GM12878 (cell line): ENCODE measurements around the gene ZMIZ1. TPM values are rescaled to one million over a fixed set of nuclear protein-coding genes. Genes with fewer than 3 reads are reported as not detected.

ENCODE experiments used
- ATAC-seq: fragments of 200-7000 bp; cut with Tn5 transposase; 3 replicates; pipeline ENCODE4 v1.9.1; 2020; ENCODE audit warnings: mild to moderate bottlenecking, moderate library complexity
- BruUV-seq: library from RNA; stranded (reverse); fragments of 400-500 nt; replicated peaks from 2 replicates; lab custom pipeline; 2021; lab: Mats Ljungman, UMichigan
- CTCF ChIA-PET: fragments of 300-600 bp; sonication (Branson Sonifier 250); formaldehyde crosslinking; extraction: SDS; loops from one replicate; lab custom pipeline; 2021; ENCODE audit warnings: inconsistent platforms; lab: Yijun Ruan, JAX
- POLR2A ChIA-PET: fragments of 350-600 bp; formaldehyde crosslinking; extraction: SDS; loops from one replicate; lab custom pipeline; 2021; ENCODE audit warnings: inconsistent platforms; lab: Charles Lee
- RAD21 ChIA-PET: fragments of 300-600 bp; sonication (Branson Sonifier 250); formaldehyde crosslinking; loops from one replicate; lab custom pipeline; 2023; ENCODE audit warnings: antibody characterized with exemption; ENCODE audit not compliant: unreplicated experiment; lab: Charles Lee
- SMC1A ChIA-PET: fragments of 300-600 bp; sonication (Branson Sonifier 250); formaldehyde crosslinking; loops from one replicate; lab custom pipeline; 2023; ENCODE audit not compliant: unreplicated experiment, uncharacterized antibody; lab: Charles Lee
- DNase-seq: peaks from one replicate; pipeline ENCODE4 v3.0.0-alpha.2; 2011; ENCODE audit warnings: low read depth, low spot score
- FAIRE-seq: peaks from 3 replicates; lab custom pipeline; 2011; peaks lifted over from hg19 to GRCh38; lab: Jason Lieb, UNC
- H2AFZ ChIP-seq: 2 replicates; pipeline ENCODE4 v1.6.0; 2011; ENCODE audit warnings: low read depth, low read length, control low read depth; ENCODE audit not compliant: control insufficient read depth
- H3K27ac ChIP-seq: 2 replicates; pipeline ENCODE4 v1.5.1; 2011; ENCODE audit warnings: control low read depth; ENCODE audit not compliant: control insufficient read depth, insufficient read depth
- H3K27me3 ChIP-seq, 2 experiments: replicated peaks in 1 of 2; 2 replicates each; pipeline versions ENCODE4 v1.6.0 to v1.6.1; 2011; ENCODE audit warnings: low read length in 1 of 2; ENCODE audit not compliant: control insufficient read depth in 2 of 2, insufficient read depth in 2 of 2
- H3K36me3 ChIP-seq, 2 experiments: 2 replicates each; pipeline ENCODE4 v1.5.1; 2011; ENCODE audit warnings: low read length in 1 of 2; ENCODE audit not compliant: control insufficient read depth in 2 of 2, insufficient read depth in 2 of 2
- H3K4me1 ChIP-seq: 2 replicates; pipeline ENCODE4 v1.6.1; 2011; ENCODE audit warnings: mild to moderate bottlenecking, low read length, moderate library complexity, mixed read lengths; ENCODE audit not compliant: control insufficient read depth, insufficient read depth
- H3K4me2 ChIP-seq: 2 replicates; pipeline ENCODE4 v1.6.0; 2011; ENCODE audit warnings: control low read depth; ENCODE audit not compliant: control insufficient read depth, insufficient read depth
- H3K4me3 ChIP-seq: fragments of 200-600 bp; sonication (generic); 2 replicates; pipeline ENCODE4 v1.5.1; 2016
- H3K79me2 ChIP-seq: 2 replicates; pipeline ENCODE4 v1.6.0; 2011; ENCODE audit warnings: low read length; ENCODE audit not compliant: control insufficient read depth, insufficient read depth
- H3K9ac ChIP-seq: 2 replicates; pipeline ENCODE4 v1.8.0; 2011; ENCODE audit warnings: low read length, control low read depth, mixed read lengths; ENCODE audit not compliant: control insufficient read depth, insufficient read depth
- H3K9me3 ChIP-seq: replicated peaks from 3 replicates; pipeline ENCODE4 v1.5.1; 2011; ENCODE audit warnings: mild to moderate bottlenecking, low read length; ENCODE audit not compliant: control insufficient read depth, insufficient read depth
- H4K20me1 ChIP-seq: 2 replicates; pipeline ENCODE4 v1.6.0; 2011; ENCODE audit not compliant: control insufficient read depth, insufficient read depth
- ATF7 ChIP-seq: fragments of 450-650 bp; IDR thresholded peaks from 2 replicates; pipeline ENCODE4 v1.6.1; 2016; ENCODE audit warnings: low read depth, mild to moderate bottlenecking
- BCL11A ChIP-seq: IDR thresholded peaks from 2 replicates; pipeline ENCODE4 v1.6.1; 2011; ENCODE audit warnings: low read depth, low read length
- CHD1 ChIP-seq: IDR thresholded peaks from 2 replicates; pipeline ENCODE4 v1.6.1; 2012; ENCODE audit warnings: low read depth, low read length, improper control_type of control experiment
- CUX1 ChIP-seq: IDR thresholded peaks from 2 replicates; pipeline ENCODE4 v1.6.1; 2012; ENCODE audit warnings: improper control_type of control experiment, low read depth, low read length; ENCODE audit not compliant: insufficient replicate concordance
- EP300 ChIP-seq, 2 experiments: fragments of 150-350 bp in 1 of 2; IDR thresholded peaks; 2 replicates each; pipeline ENCODE4 v1.6.1; 2011 to 2012; ENCODE audit warnings: low read depth in 2 of 2, low read length in 2 of 2, borderline replicate concordance in 1 of 2, improper control_type of control experiment in 1 of 2, inconsistent platforms in 1 of 2; ENCODE audit not compliant: control insufficient read depth in 1 of 2
- POLR2A ChIP-seq: IDR thresholded peaks from 2 replicates; pipeline ENCODE4 v1.6.1; 2011; ENCODE audit warnings: low read depth, mild to moderate bottlenecking, low read length
- SMC3 ChIP-seq: IDR thresholded peaks from 2 replicates; pipeline ENCODE4 v1.6.1; 2011; ENCODE audit warnings: low read length, improper control_type of control experiment, borderline replicate concordance
- SP1 ChIP-seq: IDR thresholded peaks from one replicate; pipeline ENCODE4 v1.6.1; 2011; ENCODE audit warnings: low read depth, low read length
- SRF ChIP-seq, 2 experiments: IDR thresholded peaks; 2 replicates each; pipeline ENCODE4 v1.6.1; 2011; ENCODE audit warnings: low read depth in 2 of 2, low read length in 2 of 2, mild to moderate bottlenecking in 1 of 2, moderate library complexity in 1 of 2
- STAT3 ChIP-seq: IDR thresholded peaks from 2 replicates; pipeline ENCODE4 v1.6.1; 2011; ENCODE audit warnings: low read depth, low read length, improper control_type of control experiment
- WRNIP1 ChIP-seq: IDR thresholded peaks from 2 replicates; pipeline ENCODE4 v1.6.1; 2011; ENCODE audit warnings: low read depth, low read length, improper control_type of control experiment, borderline replicate concordance
- ZNF217 ChIP-seq: fragments of 450-650 bp; IDR thresholded peaks from 2 replicates; pipeline ENCODE4 v1.6.1; 2017; ENCODE audit warnings: antibody characterized with exemption, mild to moderate bottlenecking
- ZSCAN29 ChIP-seq: fragments of 450-650 bp; IDR thresholded peaks from 2 replicates; pipeline ENCODE4 v1.6.1; 2017; ENCODE audit warnings: mild to moderate bottlenecking, moderate library complexity
- WGBS: methylation state at CpG from one replicate; pipeline ENCODE4 v1.1.6; 2016; ENCODE audit warnings: low lambda C conversion rate; ENCODE audit not compliant: insufficient replicate concordance, insufficient coverage; ENCODE audit errors: missing lambda C conversion rate; 5-methylcytosine and 5-hydroxymethylcytosine counted together
- in situ Hi-C: fragments of 300-500 bp; cut with MboI; formaldehyde crosslinking; loops from 9 replicates; pipeline ENCODE4 v1.14.3; 2018; ENCODE audit warnings: mixed read lengths
- intact Hi-C: fragments of 100-400 bp; cut with micrococcal nuclease; formaldehyde crosslinking; loops from one replicate; pipeline ENCODE4 v1.14.2; 2022; ENCODE audit not compliant: unreplicated experiment
- polyA plus RNA-seq, 11 experiments: library from polyadenylated mRNA; depleted of rRNA in 4 of 11; unstranded in 6 of 11; stranded (reverse) in 5 of 11; fragments of >200 nt; fragmentation: Nextera tagmentation in 4 of 11; fragmentation: Illumina TruSeq in 1 of 11; extraction: Ambion mirVana in 4 of 11; extraction: Trizol in 1 of 11; gene quantifications; 1 replicate in 1 of 11; 2 replicates in 10 of 11; pipeline versions ENCODE4 v1.2.1 to v1.2.3, GENCODE V29; 2011 to 2016; ENCODE audit warnings: inconsistent platforms in 2 of 11, missing spikeins in 2 of 11, low read depth in 1 of 11
- total RNA-seq, 4 experiments: library from RNA; depleted of rRNA in 3 of 4; stranded (reverse); fragments of >200 nt in 3 of 4; fragmentation: Illumina TruSeq in 1 of 4; extraction: Trizol in 1 of 4; gene quantifications; 2 replicates each; pipeline versions ENCODE4 v1.2.1 to v1.2.3, GENCODE V29; 2013 to 2021
- TF ChIP-seq, protein P1 (sequence below): fragments of 450-650 bp; IDR thresholded peaks from 2 replicates; pipeline ENCODE4 v1.6.1; 2016; ENCODE audit warnings: mild to moderate bottlenecking, moderate library complexity, borderline replicate concordance

Gene ZMIZ1
- total and polyA plus RNA-seq, 10 of the 15 experiments (the other 5 are each of a cell fraction or from before 2014, with no cell fraction given), result 3.1 to 82.3 (median 14.9) TPM

DNA sequence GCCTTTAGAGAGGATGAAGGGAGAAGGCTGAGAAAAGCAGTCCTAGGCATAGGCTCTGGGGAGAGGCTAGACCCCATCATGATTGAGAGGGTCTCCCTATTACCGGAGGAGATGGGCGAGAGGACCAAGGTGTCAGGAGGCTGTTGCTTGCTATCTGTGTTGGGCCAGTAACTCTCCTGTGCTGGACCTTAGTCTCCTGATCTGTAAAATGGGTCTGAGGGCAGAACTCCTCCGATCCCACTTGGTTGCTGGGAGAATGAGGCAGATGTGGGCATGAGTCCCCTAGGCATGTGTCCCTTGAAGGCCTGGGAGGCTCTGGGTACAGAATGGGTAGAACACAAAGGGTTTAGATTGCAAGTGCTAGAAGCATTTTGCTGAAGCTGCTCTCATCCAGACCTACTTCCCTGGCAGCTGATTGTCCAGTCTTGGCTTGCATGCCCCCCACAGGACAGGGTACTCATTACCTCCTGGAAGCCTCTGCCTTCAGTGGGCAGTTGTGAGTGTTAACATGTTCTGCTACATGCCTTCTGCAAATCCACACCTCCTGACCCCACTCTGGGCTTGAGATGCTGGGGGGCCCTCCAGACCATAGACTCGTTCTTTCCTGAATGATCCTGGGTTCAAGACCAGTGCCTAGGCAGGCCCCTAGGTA, 4.4 kb downstream of the ZMIZ1 start:
- 52% methylated on average over 4 of the region's 4 CpGs for whole genome bisulfite sequencing
- Histone ChIP-seq H3K27ac (no peak overlapping the region), H3K36me3 (no peaks in the 10 kb centered on the region), H3K9me3 (no peaks in the 10 kb centered on the region), H2AFZ (no peak overlapping the region), H3K79me2 (peaks cover 1% of the 10 kb centered on the region), H3K4me3 (no peak overlapping the region), H3K27me3 (peaks cover 3 to 7% of the 10 kb centered on the region in 2 experiments), H3K9ac (no peak overlapping the region), H4K20me1 (no peaks in the 10 kb centered on the region), H3K4me2 (no peak overlapping the region), H3K4me1 (peaks cover 16% of the 10 kb centered on the region)
- RAD21 ChIA-PET, result no interaction called here
- BruUV-seq, result no TSS peak
- FAIRE-seq (no peak), ATAC-seq (no peak), DNase-seq (no peak)
- SMC1A ChIA-PET, result no interaction called here
- POLR2A ChIA-PET, result no interaction called here
- in situ Hi-C loops (no loop called here), intact Hi-C loops (no loop called here)
- CTCF ChIA-PET, result interaction anchor here (0.6 to 1.0 kb wide), 2 partner anchors 122 to 417 kb away, joined by 4 read pairs; no protein-coding TSS in a partner anchor
- TF ChIP-seq CHD1 (no peak), POLR2A (no peak), BCL11A (no peak), ZNF217 (no peak), SMC3 (no peak), SRF (IDR thresholded peaks at IDR 0.05; ENCODE audit: low read depth in 2 of 2, low read length in 2 of 2) (no peak), ATF7 (no peak), SP1 (no peak), EP300 (IDR thresholded peaks at IDR 0.05; ENCODE audit: borderline replicate concordance in 1 of 2, control insufficient read depth in 1 of 2, low read depth in 2 of 2, low read length in 2 of 2) (no peak), STAT3 (no peak), CUX1 (no peak), ZSCAN29 (no peak), WRNIP1 (no peak)
- TF ChIP-seq, protein P1, sequence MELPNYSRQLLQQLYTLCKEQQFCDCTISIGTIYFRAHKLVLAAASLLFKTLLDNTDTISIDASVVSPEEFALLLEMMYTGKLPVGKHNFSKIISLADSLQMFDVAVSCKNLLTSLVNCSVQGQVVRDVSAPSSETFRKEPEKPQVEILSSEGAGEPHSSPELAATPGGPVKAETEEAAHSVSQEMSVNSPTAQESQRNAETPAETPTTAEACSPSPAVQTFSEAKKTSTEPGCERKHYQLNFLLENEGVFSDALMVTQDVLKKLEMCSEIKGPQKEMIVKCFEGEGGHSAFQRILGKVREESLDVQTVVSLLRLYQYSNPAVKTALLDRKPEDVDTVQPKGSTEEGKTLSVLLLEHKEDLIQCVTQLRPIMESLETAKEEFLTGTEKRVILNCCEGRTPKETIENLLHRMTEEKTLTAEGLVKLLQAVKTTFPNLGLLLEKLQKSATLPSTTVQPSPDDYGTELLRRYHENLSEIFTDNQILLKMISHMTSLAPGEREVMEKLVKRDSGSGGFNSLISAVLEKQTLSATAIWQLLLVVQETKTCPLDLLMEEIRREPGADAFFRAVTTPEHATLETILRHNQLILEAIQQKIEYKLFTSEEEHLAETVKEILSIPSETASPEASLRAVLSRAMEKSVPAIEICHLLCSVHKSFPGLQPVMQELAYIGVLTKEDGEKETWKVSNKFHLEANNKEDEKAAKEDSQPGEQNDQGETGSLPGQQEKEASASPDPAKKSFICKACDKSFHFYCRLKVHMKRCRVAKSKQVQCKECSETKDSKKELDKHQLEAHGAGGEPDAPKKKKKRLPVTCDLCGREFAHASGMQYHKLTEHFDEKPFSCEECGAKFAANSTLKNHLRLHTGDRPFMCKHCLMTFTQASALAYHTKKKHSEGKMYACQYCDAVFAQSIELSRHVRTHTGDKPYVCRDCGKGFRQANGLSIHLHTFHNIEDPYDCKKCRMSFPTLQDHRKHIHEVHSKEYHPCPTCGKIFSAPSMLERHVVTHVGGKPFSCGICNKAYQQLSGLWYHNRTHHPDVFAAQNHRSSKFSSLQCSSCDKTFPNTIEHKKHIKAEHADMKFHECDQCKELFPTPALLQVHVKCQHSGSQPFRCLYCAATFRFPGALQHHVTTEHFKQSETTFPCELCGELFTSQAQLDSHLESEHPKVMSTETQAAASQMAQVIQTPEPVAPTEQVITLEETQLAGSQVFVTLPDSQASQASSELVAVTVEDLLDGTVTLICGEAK, result no peak
